A673 (cell line): ENCODE results near the gene KRT34. TPM values are rescaled to one million over a fixed set of nuclear protein-coding genes. Genes with fewer than 3 reads are reported as not detected.

Experiments used
- BruUV-seq: library from RNA; stranded (reverse); fragments of 400-500 nt; replicated peaks from 2 replicates; lab custom pipeline; 2021; lab: Mats Ljungman, UMichigan
- CTCF ChIA-PET: fragments of 300-600 bp; sonication (Branson Sonifier 250); formaldehyde crosslinking; loops from one replicate; lab custom pipeline; 2022; ENCODE audit warnings: antibody characterized with exemption; lab: Charles Lee
- POLR2A ChIA-PET: fragments of 300-600 bp; sonication (Branson Sonifier 250); formaldehyde crosslinking; loops from one replicate; lab custom pipeline; 2022; ENCODE audit warnings: antibody characterized with exemption; ENCODE audit not compliant: low non-redundant PET; lab: Charles Lee
- DNase-seq: peaks from one replicate; pipeline ENCODE4 v3.0.0-alpha.2; 2015; ENCODE audit warnings: low spot score
- H3K27ac ChIP-seq: fragments of 200-600 bp; sonication (generic); 2 replicates; pipeline ENCODE4 v1.5.1; 2016; ENCODE audit warnings: mixed run types, low read depth, mild to moderate bottlenecking, mixed read lengths, antibody characterized with exemption, low read length; ENCODE audit not compliant: poor library complexity, severe bottlenecking
- H3K27me3 ChIP-seq: fragments of 200-600 bp; sonication (generic); replicated peaks from 2 replicates; pipeline ENCODE4 v1.6.1; 2017; ENCODE audit warnings: mixed run types, low read depth, mild to moderate bottlenecking, mixed read lengths, antibody characterized with exemption, low read length; ENCODE audit not compliant: insufficient read depth, poor library complexity
- H3K36me3 ChIP-seq: fragments of 200-600 bp; sonication (generic); 2 replicates; pipeline ENCODE4 v1.6.1; 2016; ENCODE audit warnings: mixed run types, mild to moderate bottlenecking, mixed read lengths, antibody characterized with exemption, low read length; ENCODE audit not compliant: insufficient read depth, poor library complexity, severe bottlenecking
- H3K4me1 ChIP-seq: fragments of 200-600 bp; sonication (generic); 2 replicates; pipeline ENCODE4 v1.6.1; 2017; ENCODE audit warnings: mixed run types, mild to moderate bottlenecking, mixed read lengths, antibody characterized with exemption, low read length; ENCODE audit not compliant: insufficient read depth, poor library complexity, severe bottlenecking
- H3K4me3 ChIP-seq: fragments of 200-600 bp; sonication (generic); 2 replicates; pipeline ENCODE4 v1.5.1; 2016; ENCODE audit warnings: low read depth, mixed run types, mild to moderate bottlenecking, mixed read lengths, low read length; ENCODE audit not compliant: poor library complexity, severe bottlenecking
- H3K9me3 ChIP-seq: fragments of 200-600 bp; sonication (generic); 2 replicates; pipeline ENCODE4 v1.6.1; 2016; ENCODE audit warnings: mixed run types, low read depth, mild to moderate bottlenecking, mixed read lengths, antibody characterized with exemption, low read length; ENCODE audit not compliant: poor library complexity, severe bottlenecking
- CTCF ChIP-seq: fragments of 300-800, 200-600 bp; sonication (generic); conservative IDR thresholded peaks from 2 replicates; pipeline ENCODE4 v1.5.1; 2017; ENCODE audit warnings: low read depth, mild to moderate bottlenecking, antibody characterized with exemption, low read length, moderate library complexity, mixed read lengths
- EZH2 ChIP-seq: fragments of 200-600 bp; sonication (generic); IDR thresholded peaks from 2 replicates; pipeline ENCODE4 v1.6.1; 2017; ENCODE audit warnings: borderline replicate concordance, low read depth, mild to moderate bottlenecking, mixed read lengths, antibody characterized with exemption, low read length; ENCODE audit not compliant: poor library complexity, severe bottlenecking
- intact Hi-C: fragments of 100-400 bp; cut with micrococcal nuclease; formaldehyde crosslinking; loops from one replicate; pipeline ENCODE4 v1.10.0; 2022; ENCODE audit not compliant: unreplicated experiment
- total RNA-seq: library from RNA; stranded (reverse); gene quantifications from 2 replicates; pipeline ENCODE4 v1.2.3, GENCODE V29; 2021

The KRT34 gene
- total RNA-seq, 1 experiment from 2014 or later: not detected

- no peaks in the 10 kb centered on the region for H3K4me1 ChIP-seq
- no peaks in the 10 kb centered on the region for H3K27me3 ChIP-seq
- TF ChIP-seq CTCF (no peak), EZH2 (no peak)
- ChIA-PET POLR2A (no interaction called here), CTCF (no interaction called here)
- H3K27ac ChIP-seq: no peak within 1 kb of the TSS
- intact Hi-C loops: no loop called here
- BruUV-seq: no TSS peak
- no peaks in the 10 kb centered on the region for H3K9me3 ChIP-seq
- no peak for DNase-seq
- H3K4me3 ChIP-seq: no peak within 1 kb of the TSS
- no peaks in the 10 kb centered on the region for H3K36me3 ChIP-seq
Observed at GRCh38 chr17:41369713-41370112, 12.4 kb downstream of the KRT34 start, which contains the start of gene KRT33B. TSS of gene KRT33B (minus strand) at chr17:41369813. CDS start at chr17:41369750, 63 bp downstream.

- no TSS peak for BruUV-seq
- no peak for TF ChIP-seq EZH2
- TF ChIP-seq CTCF: no peak
- no peak overlapping the region for H3K27ac ChIP-seq
- ChIA-PET CTCF (no interaction called here), POLR2A (no interaction called here)
- no peak overlapping the region for H3K4me3 ChIP-seq
- no peaks in the 10 kb centered on the region for H3K9me3 ChIP-seq
- no peak for DNase-seq
- no peaks in the 10 kb centered on the region for H3K4me1 ChIP-seq
- no peaks in the 10 kb centered on the region for H3K36me3 ChIP-seq
- H3K27me3 ChIP-seq: no peaks in the 10 kb centered on the region
- intact Hi-C loops: no loop called here
Observed at GRCh38 chr17:41369023-41369422, 13.1 kb downstream of the KRT34 start.

GRCh38 chr17:41367426-41368075, 14.6 kb downstream of the KRT34 start:
- ChIA-PET POLR2A (no interaction called here), CTCF (no interaction called here)
- Histone ChIP-seq H3K27ac (no peak overlapping the region), H3K4me3 (no peak overlapping the region), H3K36me3 (no peaks in the 10 kb centered on the region), H3K4me1 (no peaks in the 10 kb centered on the region), H3K9me3 (no peaks in the 10 kb centered on the region), H3K27me3 (no peaks in the 10 kb centered on the region)
- TF ChIP-seq EZH2 (no peak), CTCF (no peak)
- BruUV-seq: no TSS peak
- no peak for DNase-seq
- intact Hi-C loops: no loop called here
